ENCODE data around the gene MIOS.
"Not testable (repeated sequence)": the region's sequence is repeated elsewhere in the genome, so short reads cannot be mapped to it uniquely, and the experiment has no call there.

MIOS gene

GRCh38 chr7:7539152-7539551 lies 27.5 kb upstream of the MIOS start:
- H3K36me3 Mint-ChIP-seq (ENCODE audit: low read depth): no peaks in the 10 kb centered on the region
- DNase-seq (ENCODE audit: low spot score): no peak
- H3K4me3 Mint-ChIP-seq: no peak overlapping the region
- peaks cover 1% of the 10 kb centered on the region for H3K4me1 Mint-ChIP-seq (ENCODE audit: low read depth)
- H3K27me3 Mint-ChIP-seq (ENCODE audit: low read depth): peaks cover 32% of the 10 kb centered on the region
- H3K27ac Mint-ChIP-seq: no peak overlapping the region
- no peaks in the 10 kb centered on the region for H3K9me3 Mint-ChIP-seq

GRCh38 chr7:7539711-7540110 lies 27.0 kb upstream of the MIOS start:
- no peak overlapping the region for H3K4me3 Mint-ChIP-seq

DNA sequence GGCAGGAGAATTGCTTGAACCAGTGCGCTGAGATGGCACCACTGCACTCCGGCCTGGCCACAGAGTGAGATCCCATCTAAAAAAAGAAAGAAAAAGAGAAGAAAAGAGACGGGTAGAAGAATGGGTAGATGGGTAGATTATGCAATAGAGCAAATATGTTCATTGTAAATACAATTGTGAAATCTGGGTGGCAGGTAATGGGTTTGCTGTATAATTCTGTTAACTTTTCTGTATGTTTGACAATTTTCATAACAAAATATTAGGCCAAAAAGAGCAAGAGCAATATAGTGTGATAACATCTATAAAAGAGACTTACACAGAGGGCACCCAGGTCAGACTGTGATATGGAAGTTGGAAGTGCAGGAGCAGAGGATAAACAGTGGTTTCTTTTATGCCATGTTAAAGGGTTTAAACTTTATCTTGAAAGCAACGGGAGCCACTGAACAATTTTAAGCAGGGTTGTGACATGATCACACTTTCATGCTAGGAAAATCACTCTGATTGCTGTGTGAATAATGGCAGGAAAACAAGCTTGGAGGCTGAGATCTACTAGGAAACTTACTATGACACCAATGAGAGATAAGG lies 24.3 kb upstream of the MIOS start:
- Mint-ChIP-seq H3K27ac (no peak overlapping the region), H3K9me3 (no peaks in the 10 kb centered on the region), H3K27me3 (ENCODE audit: low read depth) (peaks cover 20% of the 10 kb centered on the region), H3K36me3 (ENCODE audit: low read depth) (no peaks in the 10 kb centered on the region), H3K4me3 (no peak overlapping the region), H3K4me1 (ENCODE audit: low read depth) (peaks cover 1% of the 10 kb centered on the region)
- no peak for DNase-seq (ENCODE audit: low spot score)

More at GRCh38 chr7:7539711-7540110, 27.0 kb upstream of the MIOS start:
- DNase-seq (ENCODE audit: low spot score): no peak
- Mint-ChIP-seq H3K9me3 (no peaks in the 10 kb centered on the region), H3K4me1 (ENCODE audit: low read depth) (peaks cover 1% of the 10 kb centered on the region), H3K27ac (no peak overlapping the region), H3K36me3 (ENCODE audit: low read depth) (no peaks in the 10 kb centered on the region), H3K27me3 (ENCODE audit: low read depth) (peaks cover 30% of the 10 kb centered on the region)

DNA sequence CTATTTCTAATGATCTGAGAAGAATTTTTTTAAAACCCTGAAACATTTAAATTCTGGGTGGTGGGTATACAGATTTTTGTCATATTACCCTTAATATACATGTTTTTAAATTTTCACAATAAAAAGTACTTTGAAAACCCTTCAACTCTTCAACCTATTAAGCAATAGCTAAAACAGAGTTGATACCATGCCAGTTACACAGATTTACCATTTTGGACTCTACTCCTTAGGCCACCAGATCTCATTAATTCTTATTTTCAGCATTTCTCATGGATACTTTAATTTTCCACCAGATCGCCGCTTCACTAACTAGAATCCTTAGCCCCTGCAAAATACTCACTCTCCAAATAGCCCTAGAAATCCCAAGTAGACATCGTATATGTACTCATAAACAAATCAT lies 18.3 kb upstream of the MIOS start:
- H3K27me3 Mint-ChIP-seq (ENCODE audit: low read depth): peaks cover 18% of the 10 kb centered on the region
- H3K9me3 Mint-ChIP-seq: no peaks in the 10 kb centered on the region
- no peak overlapping the region for H3K4me3 Mint-ChIP-seq
- no peaks in the 10 kb centered on the region for H3K36me3 Mint-ChIP-seq (ENCODE audit: low read depth)
- H3K27ac Mint-ChIP-seq: no peak overlapping the region
- DNase-seq (ENCODE audit: low spot score): no peak
- no peaks in the 10 kb centered on the region for H3K4me1 Mint-ChIP-seq (ENCODE audit: low read depth)

GRCh38 chr7:7550663-7551062 lies 16.0 kb upstream of the MIOS start:
- H3K36me3 Mint-ChIP-seq (ENCODE audit: low read depth): no peaks in the 10 kb centered on the region
- peaks cover 28% of the 10 kb centered on the region for H3K27me3 Mint-ChIP-seq (ENCODE audit: low read depth)
- no peak overlapping the region for H3K4me3 Mint-ChIP-seq
- H3K9me3 Mint-ChIP-seq: no peaks in the 10 kb centered on the region
- H3K27ac Mint-ChIP-seq: no peak overlapping the region
- no peaks in the 10 kb centered on the region for H3K4me1 Mint-ChIP-seq (ENCODE audit: low read depth)
- DNase-seq (ENCODE audit: low spot score): no peak

- Mint-ChIP-seq H3K36me3 (ENCODE audit: low read depth) (no peaks in the 10 kb centered on the region), H3K27ac (no peak overlapping the region), H3K27me3 (ENCODE audit: low read depth) (peaks cover 34% of the 10 kb centered on the region), H3K4me3 (no peak overlapping the region), H3K9me3 (no peaks in the 10 kb centered on the region), H3K4me1 (ENCODE audit: low read depth) (no peaks in the 10 kb centered on the region)
- no peak for DNase-seq (ENCODE audit: low spot score)
Measured at GRCh38 chr7:7552199-7552598, 14.5 kb upstream of the MIOS start.

DNA sequence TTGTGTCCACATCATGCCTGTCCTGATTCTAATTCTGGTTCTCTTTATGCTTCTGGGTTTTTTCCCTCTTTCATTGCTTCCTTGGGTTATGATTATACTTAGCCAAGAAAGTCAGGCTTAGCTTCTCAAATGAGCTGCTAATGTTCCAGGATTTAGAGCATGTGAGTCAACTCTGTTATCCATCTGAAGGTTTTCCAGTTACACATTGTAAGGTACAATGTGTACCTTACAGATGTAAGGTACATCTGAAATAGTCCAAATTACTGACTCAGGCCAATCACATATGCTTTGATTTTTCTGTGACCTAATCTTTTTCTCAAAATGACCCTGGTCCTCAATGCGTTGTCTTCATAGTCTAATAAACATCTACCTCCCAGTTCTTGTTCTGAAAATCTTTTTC lies 13.3 kb upstream of the MIOS start:
- Mint-ChIP-seq H3K9me3 (peaks cover 10% of the 10 kb centered on the region), H3K27ac (no peak overlapping the region), H3K27me3 (ENCODE audit: low read depth) (peaks cover 42% of the 10 kb centered on the region), H3K4me3 (no peak overlapping the region), H3K4me1 (ENCODE audit: low read depth) (no peaks in the 10 kb centered on the region), H3K36me3 (ENCODE audit: low read depth) (no peaks in the 10 kb centered on the region)
- DNase-seq (ENCODE audit: low spot score): no peak

GRCh38 chr7:7554021-7554432 lies 12.7 kb upstream of the MIOS start:
- peaks cover 16% of the 10 kb centered on the region for H3K9me3 Mint-ChIP-seq
- peaks cover 2% of the 10 kb centered on the region for H3K36me3 Mint-ChIP-seq (ENCODE audit: low read depth)
- no peak overlapping the region for H3K4me3 Mint-ChIP-seq
- no peak overlapping the region for H3K27ac Mint-ChIP-seq
- DNase-seq (ENCODE audit: low spot score): no peak
- peaks cover 46% of the 10 kb centered on the region for H3K27me3 Mint-ChIP-seq (ENCODE audit: low read depth)
- no peaks in the 10 kb centered on the region for H3K4me1 Mint-ChIP-seq (ENCODE audit: low read depth)

- Mint-ChIP-seq H3K27ac (no peak overlapping the region), H3K36me3 (ENCODE audit: low read depth) (peaks cover 2% of the 10 kb centered on the region), H3K9me3 (peaks cover 25% of the 10 kb centered on the region), H3K4me1 (ENCODE audit: low read depth) (no peaks in the 10 kb centered on the region), H3K27me3 (ENCODE audit: low read depth) (peaks cover 50% of the 10 kb centered on the region), H3K4me3 (no peak overlapping the region)
- no peak for DNase-seq (ENCODE audit: low spot score)
Measured at GRCh38 chr7:7554649-7555575, 11.8 kb upstream of the MIOS start.

DNA sequence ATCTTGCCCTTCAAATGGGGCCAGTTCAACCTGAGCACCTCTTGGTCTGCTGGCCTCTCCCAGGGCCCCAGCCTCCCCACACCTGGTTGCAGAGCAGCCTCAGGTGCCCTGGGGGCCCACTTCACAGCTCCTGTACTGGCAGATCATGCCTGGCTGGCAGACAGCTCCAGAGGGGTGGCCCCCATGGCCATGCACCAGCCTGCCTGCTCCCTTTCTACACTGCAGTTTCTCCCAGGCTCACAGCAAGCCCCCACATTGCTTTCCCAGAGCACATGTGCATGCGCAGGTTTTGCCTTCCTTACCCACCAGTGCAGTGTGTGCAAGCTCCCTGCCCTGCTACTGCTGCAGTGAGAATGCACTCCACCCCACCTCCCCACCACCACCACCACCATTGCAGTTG lies 9.8 kb upstream of the MIOS start:
- no peak for DNase-seq (ENCODE audit: low spot score)
- H3K27ac Mint-ChIP-seq: no peak overlapping the region
- no peak overlapping the region for H3K4me3 Mint-ChIP-seq
- peaks cover 29% of the 10 kb centered on the region for H3K9me3 Mint-ChIP-seq
- H3K36me3 Mint-ChIP-seq (ENCODE audit: low read depth): peaks cover 5% of the 10 kb centered on the region
- no peaks in the 10 kb centered on the region for H3K4me1 Mint-ChIP-seq (ENCODE audit: low read depth)
- H3K27me3 Mint-ChIP-seq (ENCODE audit: low read depth): peaks cover 58% of the 10 kb centered on the region

- Mint-ChIP-seq H3K4me1 (ENCODE audit: low read depth) (no peaks in the 10 kb centered on the region), H3K27me3 (ENCODE audit: low read depth) (peaks cover 58% of the 10 kb centered on the region), H3K27ac (no peak overlapping the region), H3K9me3 (peaks cover 29% of the 10 kb centered on the region), H3K4me3 (no peak overlapping the region), H3K36me3 (ENCODE audit: low read depth) (peaks cover 5% of the 10 kb centered on the region)
- DNase-seq (ENCODE audit: low spot score): no peak
Measured at GRCh38 chr7:7557252-7557651, 9.4 kb upstream of the MIOS start.

DNA sequence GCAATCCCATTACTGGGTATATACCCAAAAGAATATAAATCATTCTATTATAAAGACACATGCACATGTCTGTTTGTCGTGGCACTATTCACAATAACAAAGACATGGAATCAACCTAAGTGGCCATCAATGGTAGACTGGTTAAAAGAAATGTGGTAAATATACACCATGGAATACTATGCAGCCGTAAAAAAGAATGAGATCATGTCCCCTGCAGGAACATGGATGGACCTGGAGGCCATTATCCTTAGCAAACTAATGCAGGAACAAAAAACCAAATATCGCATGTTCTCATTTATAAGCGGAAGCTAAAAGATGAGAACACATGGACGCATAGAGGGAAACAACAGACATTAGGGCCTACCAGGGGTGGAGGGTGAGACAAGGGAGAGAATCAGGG lies 5.1 kb upstream of the MIOS start:
- not testable (repeated sequence) for H3K36me3 Mint-ChIP-seq (ENCODE audit: low read depth)

DNA sequence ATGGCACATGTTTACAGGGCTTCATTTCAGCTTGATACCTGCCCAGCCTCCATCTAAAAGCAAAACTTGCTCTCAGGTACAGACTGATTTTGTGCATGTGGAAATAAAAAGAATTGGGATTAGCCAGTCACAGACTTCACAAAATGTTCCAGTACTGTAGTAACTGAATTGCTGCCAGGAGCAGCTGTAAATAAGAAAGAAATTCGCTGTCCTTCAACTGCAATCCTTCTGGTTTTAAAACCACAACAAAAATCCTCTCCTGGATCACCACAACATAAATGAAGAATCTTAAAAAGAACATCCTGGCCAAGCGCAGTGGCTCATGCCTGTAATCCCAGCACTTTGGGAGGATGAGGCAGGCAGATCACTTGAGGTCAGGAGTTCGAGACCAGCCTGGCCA lies 3.9 kb upstream of the MIOS start:
- DNase-seq (ENCODE audit: low spot score): no peak
- Mint-ChIP-seq H3K4me1 (ENCODE audit: low read depth) (no peaks in the 10 kb centered on the region), H3K9me3 (peaks cover 25% of the 10 kb centered on the region), H3K4me3 (no peak overlapping the region), H3K36me3 (ENCODE audit: low read depth) (peaks cover 5% of the 10 kb centered on the region), H3K27ac (no peak overlapping the region), H3K27me3 (ENCODE audit: low read depth) (peaks cover 42% of the 10 kb centered on the region)

More for the DNA sequence above, 5.1 kb upstream of the MIOS start:
- not testable (repeated sequence) for H3K27ac Mint-ChIP-seq; H3K4me1 Mint-ChIP-seq (ENCODE audit: low read depth); H3K4me3 Mint-ChIP-seq; DNase-seq (ENCODE audit: low spot score)
- Mint-ChIP-seq H3K27me3 (ENCODE audit: low read depth) (peaks cover 47% of the 10 kb centered on the region), H3K9me3 (peaks cover 29% of the 10 kb centered on the region)

- H3K4me3 Mint-ChIP-seq: no peak overlapping the region
- H3K27ac Mint-ChIP-seq: no peak overlapping the region
- H3K27me3 Mint-ChIP-seq (ENCODE audit: low read depth): peaks cover 37% of the 10 kb centered on the region
- H3K9me3 Mint-ChIP-seq: peaks cover 20% of the 10 kb centered on the region
- no peak for DNase-seq (ENCODE audit: low spot score)
- peaks cover 6% of the 10 kb centered on the region for H3K36me3 Mint-ChIP-seq (ENCODE audit: low read depth)
- peaks cover 5% of the 10 kb centered on the region for H3K4me1 Mint-ChIP-seq (ENCODE audit: low read depth)
Measured at GRCh38 chr7:7563269-7563668, 3.4 kb upstream of the MIOS start.
